Measurements from ENCODE around the gene SH2D2A.

GRCh38 chr1:156804026-156804425 lies 12.6 kb downstream of the SH2D2A start:
- no peak for TF ChIP-seq CTCF (IDR thresholded peaks at IDR 0.05)
- TF ChIP-seq POLR2A (IDR thresholded peaks at IDR 0.05): no peak
- no peak for TF ChIP-seq POLR2AphosphoS5 (IDR thresholded peaks at IDR 0.05; ENCODE audit: insufficient read depth in 1 of 2, low read depth in 1 of 2)
